GM21786 (cell line): Measurements from ENCODE around the gene VASP.

Experiments
- ATAC-seq: cut with Tn5 transposase; IDR thresholded peaks from one replicate; pipeline ENCODE4 v1.9.1; 2021; ENCODE audit not compliant: unreplicated experiment

Gene VASP

DNA sequence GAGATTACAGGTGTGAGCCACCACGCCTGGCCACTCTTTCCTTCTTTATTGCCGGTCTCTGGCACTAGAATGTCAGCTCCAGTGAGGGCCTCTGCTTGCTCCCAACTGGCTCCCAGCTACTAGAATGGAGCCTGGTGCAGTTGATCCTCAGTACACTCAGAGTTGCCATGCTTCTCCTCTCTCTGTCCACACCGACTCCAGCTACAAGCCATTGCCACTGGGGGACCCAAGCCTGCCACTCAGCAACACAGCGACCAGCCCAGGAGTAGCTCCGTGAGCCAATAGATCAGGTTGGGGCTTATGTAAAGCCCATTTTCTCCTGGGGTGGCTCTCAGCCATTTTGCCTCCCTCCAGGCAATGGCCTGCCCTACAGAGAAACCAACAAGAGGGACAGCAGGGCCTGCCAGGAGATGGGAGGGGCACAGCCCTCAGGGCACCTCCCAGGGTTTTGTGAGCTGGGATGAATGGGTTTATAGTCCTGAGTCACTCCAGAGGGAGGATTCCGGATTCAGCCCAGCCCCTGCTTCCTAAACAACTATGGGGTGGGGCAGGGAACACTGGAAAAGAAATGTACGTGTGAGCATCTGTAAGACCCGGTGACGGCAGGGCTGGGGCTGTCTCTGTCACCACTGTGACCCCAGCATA is 40.8 kb downstream of the VASP start:
- ATAC-seq: no peak

DNA sequence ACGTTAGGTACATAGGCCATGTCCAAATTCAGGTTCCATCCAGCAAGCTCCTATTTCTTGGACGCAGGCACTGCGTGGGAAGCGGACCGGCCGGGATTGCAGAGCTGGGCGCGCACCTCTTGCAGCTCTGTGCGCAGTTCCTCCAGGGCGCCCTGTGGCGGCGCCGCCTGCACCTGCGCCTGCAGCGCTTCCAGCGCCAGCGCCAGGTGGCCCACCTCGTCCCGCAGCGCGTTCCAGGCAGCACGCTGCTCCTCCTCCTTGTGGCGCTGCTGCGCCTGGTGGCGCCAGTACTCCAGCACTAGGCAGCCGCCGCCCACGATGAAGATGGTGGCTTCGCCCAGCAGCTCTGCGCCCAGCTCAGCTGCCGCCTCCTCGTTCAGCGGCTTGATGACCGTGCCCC is 46.2 kb downstream of the VASP start:
- ATAC-seq: no peak

DNA sequence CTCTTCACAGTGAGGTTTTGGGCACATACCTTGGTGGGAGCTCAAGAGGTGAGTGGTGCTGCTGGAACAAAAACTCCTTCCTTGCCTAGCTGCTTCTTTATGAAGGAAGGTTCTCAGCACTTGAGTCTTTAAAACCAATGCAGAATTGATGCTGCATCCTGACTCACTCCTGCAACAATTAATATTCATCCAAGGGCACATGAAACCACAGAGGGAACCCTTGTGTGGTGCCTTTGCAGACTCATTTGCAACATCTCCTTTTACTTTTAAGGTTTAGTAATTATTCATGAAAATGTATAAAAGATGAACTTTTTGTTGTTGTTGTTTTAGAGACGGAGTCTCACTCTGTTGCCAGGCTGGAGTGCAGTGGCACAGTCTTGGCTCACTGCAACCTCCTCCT is 47.2 kb downstream of the VASP start:
- no peak for ATAC-seq

DNA sequence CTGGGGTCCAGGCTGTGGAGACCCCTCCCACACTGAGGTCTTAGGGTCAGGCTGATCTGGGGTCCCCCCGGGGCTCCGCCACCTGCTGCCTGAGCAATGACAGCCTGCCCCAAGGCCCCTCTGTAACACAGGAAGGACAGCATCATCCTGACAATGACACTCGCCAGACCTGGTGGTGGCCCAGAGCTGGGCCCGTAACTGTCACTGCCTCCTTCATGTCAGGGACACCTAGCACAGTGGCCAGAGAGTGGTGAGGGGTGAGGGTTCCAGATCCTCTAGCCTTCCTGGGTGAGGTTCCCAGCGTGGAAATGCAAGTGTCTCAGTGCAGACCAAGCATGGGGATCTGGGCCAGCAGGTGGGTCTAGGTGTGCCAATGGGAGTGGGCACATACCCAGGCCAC is 49.6 kb downstream of the VASP start:
- ATAC-seq: no peak

DNA sequence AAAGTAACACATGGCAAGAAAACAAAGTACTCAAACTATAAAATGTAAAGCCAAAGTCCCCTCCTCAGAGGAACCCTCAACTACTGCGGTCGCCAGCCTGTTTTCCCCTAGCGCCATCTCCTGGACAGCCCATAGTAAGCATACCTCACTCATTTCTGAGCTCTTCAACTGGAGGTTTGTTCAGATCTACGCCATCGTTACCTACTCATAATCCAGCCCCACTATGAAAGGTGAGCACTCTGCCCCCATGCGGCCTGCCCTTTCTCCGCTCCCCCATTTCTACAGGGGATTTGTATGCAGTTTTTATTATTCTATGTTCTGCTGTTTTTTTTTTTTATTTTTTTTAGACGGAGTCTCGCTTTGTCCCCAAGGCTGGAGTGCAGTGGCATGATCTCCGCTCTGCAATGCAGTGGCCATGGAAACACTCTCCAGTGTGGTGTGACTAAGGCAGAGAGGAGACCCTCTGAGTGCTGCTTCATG is 51.2 kb downstream of the VASP start:
- ATAC-seq: no peak

DNA sequence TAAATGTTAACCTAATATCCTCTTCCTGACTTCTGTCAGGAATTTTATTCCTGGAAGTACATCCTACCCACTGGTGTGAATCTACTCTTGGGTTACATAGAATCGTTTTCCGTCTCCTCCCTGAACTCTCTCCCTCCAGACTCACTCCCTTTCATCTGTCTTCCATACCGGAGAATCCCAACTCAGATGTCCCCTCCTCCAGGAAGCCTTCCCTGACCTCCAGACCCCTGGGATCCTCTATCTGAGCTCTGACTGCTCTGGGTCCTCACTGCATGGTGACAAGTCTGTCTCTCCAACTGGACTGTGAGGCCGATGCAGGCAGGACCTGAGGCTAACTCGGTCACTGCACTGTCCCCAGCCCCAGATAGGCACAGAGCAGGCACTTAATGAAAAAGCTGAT is 52.8 kb downstream of the VASP start:
- no peak for ATAC-seq

DNA sequence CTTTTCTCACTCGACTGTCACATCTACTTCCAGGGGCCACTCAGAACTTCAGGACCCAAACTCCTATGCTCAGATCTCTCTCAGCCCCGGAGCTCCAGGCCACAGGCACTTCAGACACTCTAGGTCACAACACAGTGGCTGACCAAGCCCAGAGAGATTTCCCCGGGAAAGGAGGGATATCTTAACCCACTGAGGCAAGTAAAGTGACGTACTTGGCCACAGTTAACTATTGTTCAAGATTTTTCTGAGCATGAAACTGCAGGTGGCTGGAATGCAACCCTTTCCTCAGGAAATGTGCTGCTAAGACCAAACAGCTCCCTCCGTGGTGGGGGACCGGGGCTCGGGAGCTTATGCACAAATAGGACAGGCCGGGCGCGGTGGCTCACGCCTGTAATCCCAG is 53.4 kb downstream of the VASP start:
- no peak for ATAC-seq

DNA sequence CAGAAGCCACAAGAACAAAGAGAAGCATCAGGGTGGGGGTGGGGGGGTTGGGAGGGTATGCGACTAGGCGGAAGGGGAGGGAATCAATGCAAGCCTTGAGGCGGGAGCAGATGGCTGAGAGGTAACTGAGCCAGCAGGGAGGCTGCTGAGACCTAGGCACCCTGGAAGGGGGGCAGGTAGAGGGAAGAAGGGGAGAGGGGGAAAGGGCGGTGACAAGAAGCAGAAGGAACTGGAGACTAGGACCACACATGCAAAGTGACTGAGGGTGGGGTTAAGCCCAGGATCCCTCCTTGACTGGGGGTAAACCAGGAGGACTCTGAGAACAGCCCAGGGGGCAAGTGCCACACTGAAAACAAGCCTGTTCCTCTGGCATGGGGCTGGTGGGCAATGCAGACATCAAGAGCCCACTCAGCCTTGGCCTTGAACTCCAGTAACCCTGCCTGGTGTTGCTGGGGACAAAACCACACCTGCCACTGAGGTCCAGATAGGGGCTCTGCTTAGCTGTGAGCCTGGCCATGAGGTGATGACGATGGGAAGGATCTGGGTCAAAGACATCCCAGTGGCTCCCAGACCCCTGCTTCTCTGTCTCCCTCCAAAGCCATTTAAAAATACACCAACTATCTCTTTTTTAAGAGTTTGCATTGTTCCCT is 57.0 kb downstream of the VASP start:
- no peak for ATAC-seq

DNA sequence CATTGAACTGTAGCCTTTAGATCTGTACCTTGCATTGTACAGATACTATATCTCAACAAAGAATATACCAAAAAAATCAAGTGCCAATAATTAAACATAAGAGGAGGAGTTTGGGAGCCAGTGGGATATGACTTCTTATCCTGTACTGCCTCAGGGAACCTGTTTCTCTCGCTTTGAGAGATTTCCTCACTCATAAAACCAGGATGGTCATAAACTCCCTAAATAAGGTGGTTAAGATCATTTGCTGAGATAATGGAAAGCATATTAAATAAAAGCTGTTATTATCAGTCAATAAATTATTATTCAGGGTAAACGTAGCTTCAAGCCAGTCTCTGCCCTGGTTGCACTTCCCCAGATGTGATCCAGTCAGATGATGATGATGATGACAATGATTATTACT is 60.3 kb downstream of the VASP start:
- ATAC-seq: no peak

DNA sequence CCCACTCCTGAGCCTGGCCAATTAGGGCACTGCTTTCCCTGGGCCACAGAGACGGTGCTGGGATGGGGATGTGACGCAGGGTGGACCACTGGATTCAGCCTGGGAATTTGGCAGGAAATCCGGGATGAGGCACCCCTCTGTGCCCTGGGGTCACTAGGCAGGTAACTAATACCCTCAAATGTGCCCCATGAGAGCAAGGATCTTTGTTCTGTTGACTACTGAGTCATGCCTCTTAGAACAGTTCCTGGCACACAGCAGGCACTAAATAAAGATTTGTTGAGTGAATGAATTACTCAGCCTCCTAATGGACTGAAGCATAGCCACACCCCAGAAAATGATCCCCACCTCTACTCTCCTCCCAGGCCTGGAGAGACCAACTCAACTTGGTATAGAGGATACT is 61.5 kb downstream of the VASP start:
- ATAC-seq: no peak

DNA sequence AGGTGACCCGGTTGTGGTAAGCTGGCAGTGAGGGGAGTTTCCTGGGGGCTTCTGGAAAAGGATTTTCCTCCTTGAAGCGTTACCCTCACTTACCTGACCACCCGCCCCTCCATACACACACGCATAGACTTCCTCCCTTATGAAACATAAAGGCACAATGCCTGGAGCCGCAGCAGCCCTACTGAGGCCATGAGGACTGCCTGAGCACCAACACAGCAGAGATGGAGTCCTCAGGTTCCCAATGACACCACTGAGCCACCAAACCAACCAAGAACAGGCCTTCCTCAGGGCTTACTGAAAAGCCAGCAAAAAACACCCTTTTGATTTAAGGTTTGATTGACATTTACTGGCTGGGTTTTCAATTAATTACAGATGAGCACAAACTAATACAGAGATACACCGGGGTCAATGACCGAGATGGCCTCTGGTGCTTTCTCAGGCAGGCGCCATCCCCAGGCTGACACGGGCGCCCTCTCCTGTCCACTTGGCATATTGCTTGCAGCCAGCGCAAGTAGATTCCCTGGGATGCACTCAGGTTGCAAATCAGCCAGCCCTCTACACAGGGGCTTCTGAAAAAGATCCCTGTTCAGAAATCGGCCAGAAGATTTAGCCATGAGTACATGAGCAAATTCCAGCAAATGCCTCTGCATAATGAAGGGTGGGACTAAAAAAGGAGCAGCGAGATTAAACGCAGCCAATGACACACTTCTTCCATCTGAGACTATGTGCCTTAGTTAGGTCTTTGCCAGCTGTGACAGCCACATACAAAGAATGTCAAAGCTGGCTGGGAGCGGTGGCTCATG is 62.5 kb downstream of the VASP start:
- ATAC-seq: no peak

DNA sequence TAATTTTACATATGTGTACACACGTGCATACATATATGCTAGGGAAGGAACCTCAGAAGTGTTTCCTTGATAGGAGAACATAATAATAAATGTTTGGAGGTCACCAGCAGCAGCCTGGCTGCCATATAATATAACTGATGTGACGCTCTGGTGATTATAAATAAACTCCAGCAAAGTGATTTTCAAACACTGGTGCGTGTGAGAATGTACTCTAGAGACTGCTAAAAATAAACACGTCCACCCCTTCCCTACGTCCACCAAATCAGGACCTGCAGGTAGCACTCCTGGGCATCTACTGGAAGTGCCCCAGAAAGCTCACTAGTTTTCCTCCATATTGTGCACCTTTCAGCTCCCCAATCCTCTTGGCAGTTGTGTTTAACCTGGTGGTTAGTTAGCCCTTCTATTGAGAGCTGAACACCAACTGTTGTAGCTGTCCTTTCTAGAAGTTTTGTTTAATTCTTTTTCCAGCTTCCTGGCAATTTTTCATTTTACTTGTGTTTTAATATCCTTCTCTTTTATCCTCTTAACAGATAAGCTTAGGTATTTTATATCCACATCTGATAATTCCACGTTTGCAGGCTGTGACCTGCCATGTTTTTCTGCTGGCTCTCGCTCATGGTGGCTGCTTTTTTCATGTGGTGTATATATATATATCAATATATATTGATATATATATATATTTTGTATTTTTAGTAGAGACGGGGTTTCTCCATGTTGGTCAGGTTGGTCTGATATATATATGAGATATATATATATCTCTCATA is 64.4 kb downstream of the VASP start:
- no peak for ATAC-seq

DNA sequence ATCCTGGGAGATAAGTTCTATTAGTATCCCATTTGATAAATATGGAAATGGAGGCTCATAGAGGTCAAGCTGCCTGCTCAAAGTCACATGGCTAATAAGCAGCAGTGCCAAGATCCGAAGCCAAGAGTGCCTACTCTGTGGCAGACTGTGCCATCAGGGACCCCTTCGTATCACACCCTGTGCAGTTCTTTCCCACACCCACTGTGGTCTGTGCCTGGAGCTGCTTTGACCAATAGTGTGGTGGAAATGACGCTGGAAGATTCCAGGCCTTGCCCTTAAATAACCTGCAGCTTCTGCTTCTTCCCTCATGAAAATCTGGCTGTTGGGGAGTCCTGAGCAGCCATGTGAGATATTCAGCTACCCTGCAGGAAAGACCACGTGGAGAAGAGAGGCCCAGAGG is 67.2 kb downstream of the VASP start:
- no peak for ATAC-seq

DNA sequence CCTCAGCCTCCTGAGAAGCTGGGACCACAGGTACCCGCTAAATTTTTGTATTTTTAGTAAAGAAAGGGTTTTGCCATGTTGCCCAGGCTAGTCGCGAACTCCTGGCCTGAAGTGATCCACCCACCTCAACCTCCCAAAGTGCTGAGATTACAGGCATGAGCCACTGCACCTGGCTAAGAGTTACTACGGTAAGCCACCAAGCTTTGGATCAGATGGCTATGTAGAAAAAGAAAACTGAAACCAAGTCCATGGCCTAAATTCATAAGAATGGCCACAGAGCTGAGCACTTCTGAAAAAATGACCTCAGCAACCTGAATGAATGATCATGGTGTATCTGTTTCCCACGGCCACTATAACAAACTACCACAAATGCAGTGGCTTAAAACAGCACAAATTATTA is 67.9 kb downstream of the VASP start:
- ATAC-seq: no peak
